ENCODE data around the gene GOLPH3. TPM values are rescaled to one million over a fixed set of nuclear protein-coding genes. Genes with fewer than 3 reads are reported as not detected.
"Not testable (repeated sequence)": the region's sequence is repeated elsewhere in the genome, so short reads cannot be mapped to it uniquely, and the experiment has no call there.

The GOLPH3 gene
- 10 to 100 TPM; 58.6 to 74.6 (median 63.0) TPM for total RNA-seq

- H3K27ac ChIP-seq: peak within 1 kb of the TSS; percentile 97 to 100 (median 99)
- H3K9me3 ChIP-seq: no peaks in the 10 kb centered on the region
- H3K27me3 ChIP-seq: no peaks in the 10 kb centered on the region
- H3K4me1 ChIP-seq: peaks cover 8 to 49% (median 23%) of the 10 kb centered on the region in 3 donors
- TF ChIP-seq CTCF (IDR thresholded peaks at IDR 0.05): peak in 4 of 6 experiments; percentile 10 to 29 (median 18)
- peak in 3 of 4 donors; percentile 72 to 98 (median 93) for TF ChIP-seq POLR2A (IDR thresholded peaks at IDR 0.05)
- intact Hi-C loops (cut with DNase I): no loop called here
- H3K36me3 ChIP-seq: peaks cover 0 to 25% (median 0%) of the 10 kb centered on the region in 3 donors
- peak within 1 kb of the TSS; percentile 82 to 100 (median 92) for H3K4me3 ChIP-seq
- 0% methylated on average over 2 to 8 of the region's 85 CpGs for WGBS, 2 donors
- peak; percentile 62 for DNase-seq
These were observed at the start of gene GOLPH3 for GRCh38 chr5:32174011-32174870. Gene GOLPH3, minus strand, starts transcription at chr5:32174319. Its CDS starts 285 bp downstream, at chr5:32174034.

- intact Hi-C loops (cut with DNase I): no loop called here
- no peak for DNase-seq
- H3K4me1 ChIP-seq: peaks cover 0 to 20% (median 5%) of the 10 kb centered on the region in 3 donors
- no peaks in the 10 kb centered on the region for H3K9me3 ChIP-seq
- H3K27me3 ChIP-seq: no peaks in the 10 kb centered on the region
- TF ChIP-seq POLR2A (IDR thresholded peaks at IDR 0.05): no peak
- WGBS, 2 donors: 89% methylated on average over 5 of the region's 5 CpGs
- no peak overlapping the region for H3K27ac ChIP-seq
- peaks cover 0 to 2% (median 0%) of the 10 kb centered on the region in 3 donors for H3K36me3 ChIP-seq
- no peak overlapping the region for H3K4me3 ChIP-seq
These were observed 48.8 kb upstream of the GOLPH3 start for GRCh38 chr5:32222723-32223470.

GRCh38 chr5:32217886-32218396 lies 43.8 kb upstream of the GOLPH3 start:
- Histone ChIP-seq H3K9me3 (no peaks in the 10 kb centered on the region), H3K4me3 (no peak overlapping the region), H3K4me1 (peaks cover 0 to 12% (median 0%) of the 10 kb centered on the region in 3 donors), H3K36me3 (no peaks in the 10 kb centered on the region), H3K27me3 (no peaks in the 10 kb centered on the region), H3K27ac (peak overlapping the region in 3 of 4 donors; percentile 14 to 60 (median 54))
- DNase-seq: no peak
- TF ChIP-seq POLR2A (IDR thresholded peaks at IDR 0.05) (no peak), CTCF (IDR thresholded peaks at IDR 0.05) (no peak)
- 44 to 64% methylated on average over 11 to 12 of the region's 12 CpGs for WGBS, 2 donors
- intact Hi-C loops (cut with DNase I): no loop called here

GRCh38 chr5:32214344-32214743 lies 40.2 kb upstream of the GOLPH3 start:
- intact Hi-C loops (cut with DNase I): not testable (repeated sequence)
- WGBS, 2 donors: 85 to 86% methylated on average over 1 of the region's 1 CpG

GRCh38 chr5:32210151-32210550 lies 36.0 kb upstream of the GOLPH3 start:
- intact Hi-C loops (cut with DNase I): no loop called here
- Histone ChIP-seq H3K27me3 (no peaks in the 10 kb centered on the region), H3K4me1 (peaks cover 0 to 16% (median 3%) of the 10 kb centered on the region in 3 donors), H3K9me3 (no peaks in the 10 kb centered on the region), H3K4me3 (no peak overlapping the region), H3K27ac (no peak overlapping the region), H3K36me3 (no peaks in the 10 kb centered on the region)
- WGBS, 2 donors: 62 to 91% methylated on average over 3 of the region's 3 CpGs
- TF ChIP-seq POLR2A (IDR thresholded peaks at IDR 0.05) (no peak), CTCF (IDR thresholded peaks at IDR 0.05) (no peak)
- DNase-seq: no peak

More at GRCh38 chr5:32214344-32214743, 40.2 kb upstream of the GOLPH3 start:
- not testable (repeated sequence) for H3K4me3 ChIP-seq, H3K27ac ChIP-seq, H3K27me3 ChIP-seq, H3K36me3 ChIP-seq, H3K9me3 ChIP-seq, DNase-seq
- H3K4me1 ChIP-seq: peaks cover 0 to 13% (median 0%) of the 10 kb centered on the region in 3 donors

GRCh38 chr5:32208837-32209236 lies 34.7 kb upstream of the GOLPH3 start:
- H3K9me3 ChIP-seq; H3K27ac ChIP-seq; intact Hi-C loops (cut with DNase I); H3K4me3 ChIP-seq; H3K36me3 ChIP-seq; H3K27me3 ChIP-seq; DNase-seq: not testable (repeated sequence)
- H3K4me1 ChIP-seq: peaks cover 0 to 16% (median 3%) of the 10 kb centered on the region in 3 donors
- no CpG with 5 or more reads among the region's 31 CpGs for WGBS, 2 donors
